Ovary (tissue), 1 donor: ENCODE data around the gene ISCU.

Experiments used
- EP300 ChIP-seq: sonication (generic); formaldehyde crosslinking; IDR thresholded peaks from one replicate; pipeline ENCODE4 v1.6.1; 2017; ENCODE audit warnings: antibody characterized with exemption
- POLR2A ChIP-seq: fragments of 450-650 bp; IDR thresholded peaks from one replicate; pipeline ENCODE4 v1.6.1; 2017; ENCODE audit warnings: antibody characterized with exemption, mild to moderate bottlenecking, moderate library complexity

- no peak for TF ChIP-seq POLR2A
- TF ChIP-seq EP300, result no peak
Measured at GRCh38 chr12:108563804-108564151, 1.4 kb downstream of the ISCU start.
